COR-L47 (cell line): ENCODE results near the gene GRID2IP.

Source experiments
- DNase-seq: peaks from one replicate; lab custom pipeline; 2025; lab: John Stamatoyannopoulos, UW

GRID2IP gene

GRCh38 chr7:6447581-6448199 lies 103.6 kb downstream of the GRID2IP start, which contains the start of gene DAGLB:
Gene DAGLB, minus strand, starts transcription at chr7:6447954. Its CDS starts 112 bp downstream, at chr7:6447842.
- peak; percentile 94 for DNase-seq
